Femur (tissue), 1 donor: ENCODE data around the gene PRG3.

Experiments used
- DNase-seq: peaks from one replicate; pipeline ENCODE4 v3.0.0-alpha.2; 2017

PRG3 gene, protein sequence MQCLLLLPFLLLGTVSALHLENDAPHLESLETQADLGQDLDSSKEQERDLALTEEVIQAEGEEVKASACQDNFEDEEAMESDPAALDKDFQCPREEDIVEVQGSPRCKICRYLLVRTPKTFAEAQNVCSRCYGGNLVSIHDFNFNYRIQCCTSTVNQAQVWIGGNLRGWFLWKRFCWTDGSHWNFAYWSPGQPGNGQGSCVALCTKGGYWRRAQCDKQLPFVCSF

DNA sequence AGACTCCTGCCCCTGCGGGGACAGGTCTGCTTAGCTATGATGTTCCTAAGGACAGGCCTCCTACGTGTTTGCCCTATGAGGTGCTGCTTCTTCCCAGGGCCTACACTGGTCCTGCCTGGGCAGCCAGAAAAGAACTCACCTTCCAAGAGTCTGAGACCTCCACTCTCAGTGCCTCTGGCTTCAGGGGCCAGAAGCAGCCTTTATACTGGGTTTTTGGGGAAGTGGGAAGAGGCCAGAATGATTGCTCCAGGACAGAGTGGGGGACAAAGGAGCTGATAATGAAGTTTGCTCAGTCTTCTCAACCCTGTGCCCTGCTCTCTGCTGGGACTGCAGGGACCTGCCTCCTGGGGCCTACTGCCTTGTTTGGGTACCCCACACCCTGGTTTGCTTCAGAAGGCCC lies at the start of gene PRG3:
Gene PRG3 (minus strand): TSS at position 176 of the 400 bp plus-strand sequence. CDS start 442 bp downstream, outside the sequence.
- no peak for DNase-seq

DNA sequence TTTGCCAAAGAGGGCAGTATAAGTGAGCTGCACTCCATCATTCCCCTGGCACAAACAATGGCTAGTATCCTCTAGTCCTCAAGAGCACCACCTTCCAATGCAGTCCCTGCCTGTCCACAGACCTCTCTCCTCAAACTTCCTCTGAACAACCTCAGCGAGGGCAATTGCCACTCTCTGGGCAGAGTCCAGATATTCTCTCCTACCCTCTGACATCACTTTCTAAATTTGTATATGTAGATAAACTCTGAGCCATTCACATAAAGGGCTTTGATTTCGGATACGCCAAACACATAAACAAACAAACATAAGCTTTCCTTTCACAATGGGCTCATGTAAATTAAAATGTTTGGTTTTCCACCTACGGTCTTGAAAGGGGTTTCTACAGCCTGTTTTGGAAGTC lies 49.0 kb upstream of the PRG3 start:
- DNase-seq = no peak

DNA sequence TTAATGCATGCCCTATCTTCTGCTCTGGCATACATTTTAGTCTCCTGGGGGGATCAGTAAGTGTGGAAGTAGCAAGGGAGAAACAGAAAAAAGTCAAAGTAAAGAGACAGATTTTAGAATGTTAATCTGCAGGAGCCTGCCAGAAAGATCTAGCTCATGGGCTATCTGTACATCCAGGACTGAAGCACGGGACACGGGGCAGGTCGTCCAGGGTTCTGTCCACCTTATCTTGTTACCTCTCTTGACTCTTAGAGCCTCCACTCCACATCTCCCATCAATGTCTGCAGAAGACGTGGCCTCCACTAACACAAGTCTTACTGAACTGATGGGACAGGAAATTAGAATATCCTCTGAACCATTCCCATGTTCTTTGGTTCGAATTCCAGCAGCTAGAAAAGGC lies 47.7 kb upstream of the PRG3 start:
- no peak for DNase-seq

DNA sequence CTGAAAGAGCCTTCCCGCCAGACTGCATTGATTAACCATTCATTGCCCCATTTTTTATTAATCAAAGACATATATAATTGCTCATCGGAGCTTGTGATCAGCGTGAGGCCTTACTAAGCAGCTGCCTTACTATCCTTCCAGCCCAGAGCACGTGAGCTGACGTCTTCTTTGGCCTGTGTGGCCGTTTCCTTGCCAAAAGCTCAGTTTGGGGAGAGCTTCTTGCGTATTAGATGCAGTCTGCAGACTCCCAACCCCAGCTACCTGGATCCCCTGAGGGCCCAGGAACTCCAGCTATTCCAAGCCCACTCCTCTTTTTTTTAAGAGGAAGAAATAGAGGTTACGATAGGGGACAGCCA lies 46.8 kb upstream of the PRG3 start:
- DNase-seq = peak; percentile 94

DNA sequence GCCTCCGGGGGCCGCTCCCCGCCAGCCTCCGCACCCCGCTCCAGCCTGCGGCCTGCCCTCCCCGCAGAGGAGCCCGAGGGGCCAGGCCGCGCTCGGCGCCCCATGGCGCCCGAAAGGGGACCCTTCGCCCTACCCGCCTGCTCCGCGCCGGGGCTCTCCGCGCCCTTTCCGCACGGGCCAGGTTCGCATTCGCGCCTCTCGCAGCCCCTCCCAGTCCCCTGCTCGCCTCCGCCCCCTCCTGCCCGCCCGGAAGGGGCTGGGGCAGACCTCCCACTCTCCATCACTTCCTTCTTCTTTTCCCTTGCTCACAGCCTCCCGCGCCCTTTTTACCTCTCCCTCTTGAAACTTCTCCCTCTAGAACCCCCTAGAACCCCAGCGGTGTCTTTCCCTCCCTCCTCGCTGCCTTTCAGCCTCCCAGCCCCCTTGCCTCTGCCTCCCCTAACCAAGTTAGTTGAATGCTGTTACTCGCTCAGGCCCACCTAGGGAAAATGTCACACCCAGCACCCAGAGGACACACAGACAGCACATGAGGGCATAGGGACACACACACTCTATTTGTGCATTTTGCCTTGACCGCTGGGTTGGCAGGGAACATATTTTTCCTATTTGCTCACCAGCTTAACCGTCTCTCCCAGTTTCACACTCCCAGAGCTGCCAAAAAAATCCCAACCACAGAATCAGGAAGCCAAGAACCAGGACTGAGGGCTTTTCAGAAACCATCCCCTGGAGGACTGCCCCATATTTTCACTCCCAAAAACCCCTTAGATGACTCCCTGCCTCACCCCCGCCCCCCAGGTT lies 46.2 kb upstream of the PRG3 start, which contains the start of gene SLC43A3:
Gene SLC43A3 (minus strand): TSS at position 193 of the 798 bp plus-strand sequence. CDS start 949 bp downstream, outside the sequence.
- DNase-seq = peak; percentile 91

DNA sequence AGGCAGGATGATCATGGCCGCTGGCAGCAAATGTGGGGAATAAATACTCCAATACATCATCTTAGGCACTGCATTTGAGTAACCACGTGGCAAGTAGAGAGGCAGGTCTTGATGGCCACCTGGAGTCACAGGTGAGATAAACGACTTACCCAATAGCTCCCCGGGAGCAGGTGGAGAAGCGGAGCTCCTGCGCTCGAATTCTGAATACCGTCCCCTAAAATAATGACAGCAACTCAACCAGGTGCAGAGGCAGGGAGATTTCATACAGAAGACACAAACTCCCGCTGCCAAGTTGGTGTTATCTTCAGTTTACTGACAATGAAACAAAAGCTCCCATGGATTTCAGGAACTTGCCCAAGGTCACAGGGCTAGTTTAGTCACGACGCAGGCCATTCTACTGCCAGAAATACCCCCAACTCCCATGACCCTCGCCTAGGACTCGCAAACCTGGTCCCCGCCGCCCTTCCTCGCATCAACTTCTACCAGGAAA lies 45.5 kb upstream of the PRG3 start:
- DNase-seq = no peak

DNA sequence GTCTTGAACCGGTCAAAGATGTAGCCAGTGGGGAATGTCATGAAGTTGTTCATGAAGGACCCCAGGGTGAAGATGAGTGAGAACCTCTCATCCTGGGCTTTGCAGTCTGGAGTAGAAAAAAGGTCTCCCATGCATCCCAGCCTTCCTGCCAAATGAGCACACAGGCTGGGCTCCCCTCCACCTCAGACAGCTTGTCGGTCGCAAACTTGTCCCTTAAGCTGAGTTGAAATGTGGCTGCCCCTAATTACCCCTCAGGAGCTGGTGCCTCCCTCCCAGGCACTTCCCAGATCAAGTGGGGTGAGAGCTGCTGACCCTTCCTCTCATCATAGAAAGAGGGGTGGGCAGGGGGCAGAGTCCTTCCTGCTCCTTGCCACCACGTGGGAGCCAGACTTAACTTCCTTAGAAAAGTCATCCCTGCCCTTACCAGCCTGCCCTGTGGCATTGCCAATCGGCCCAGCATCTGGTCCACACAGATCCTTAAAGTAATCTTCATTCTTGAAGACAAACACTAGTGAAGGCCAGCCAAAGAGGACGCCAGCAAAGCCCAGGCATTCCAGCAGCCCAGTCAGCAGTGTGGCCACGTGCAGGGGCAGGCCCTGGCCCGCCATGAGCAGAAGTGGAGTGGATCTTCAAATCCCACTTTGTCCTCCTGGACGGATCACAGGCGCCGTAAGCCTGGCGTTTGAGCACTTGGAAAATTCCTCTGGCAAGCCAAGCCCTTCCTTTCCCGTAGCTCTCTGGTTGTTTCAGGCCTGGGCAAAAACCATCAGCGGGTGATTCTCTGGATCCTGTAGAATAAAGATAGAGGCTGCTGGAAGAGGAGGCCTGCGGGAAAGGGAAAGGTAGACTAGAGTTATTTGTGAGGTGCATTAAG lies 44.9 kb upstream of the PRG3 start:
- peak; percentile 90 for DNase-seq

DNA sequence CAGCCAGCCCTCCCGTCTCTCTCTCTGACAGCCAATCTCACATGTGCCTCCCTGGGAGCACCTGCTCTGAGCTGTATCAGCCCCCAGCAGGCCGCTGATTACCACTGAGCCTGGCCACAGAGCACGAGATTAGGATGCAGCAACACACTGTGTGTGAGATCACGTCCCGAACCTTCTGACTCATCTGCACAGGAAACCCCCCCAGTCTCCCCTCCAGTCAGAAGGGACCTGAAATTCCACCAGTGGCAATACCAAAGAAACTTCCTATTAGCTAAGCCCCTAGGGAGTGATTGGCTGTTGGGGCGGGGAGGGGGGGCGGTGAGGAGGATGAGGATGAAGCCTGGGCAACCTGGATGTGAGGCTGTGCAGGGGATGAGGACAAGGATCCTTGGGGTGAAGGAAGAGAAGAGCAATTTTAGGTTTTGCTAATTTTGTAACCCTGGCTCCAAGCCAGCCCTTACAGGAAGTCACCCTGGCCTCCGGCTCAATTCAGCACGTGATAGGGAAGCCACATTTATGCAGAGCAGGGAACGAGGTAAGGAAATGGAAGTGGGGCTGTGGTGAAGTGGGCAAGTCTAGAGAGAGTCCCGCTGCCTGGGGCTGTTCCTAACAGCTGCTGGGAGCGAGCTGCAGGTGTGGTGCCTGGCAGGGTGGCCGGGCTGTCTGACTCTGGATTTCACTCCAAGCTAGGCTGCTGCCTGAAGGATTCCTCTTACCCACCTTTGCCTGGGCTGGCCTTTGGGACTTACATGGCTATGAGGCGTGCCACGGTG lies 44.0 kb upstream of the PRG3 start:
- DNase-seq = peak; percentile 78

DNA sequence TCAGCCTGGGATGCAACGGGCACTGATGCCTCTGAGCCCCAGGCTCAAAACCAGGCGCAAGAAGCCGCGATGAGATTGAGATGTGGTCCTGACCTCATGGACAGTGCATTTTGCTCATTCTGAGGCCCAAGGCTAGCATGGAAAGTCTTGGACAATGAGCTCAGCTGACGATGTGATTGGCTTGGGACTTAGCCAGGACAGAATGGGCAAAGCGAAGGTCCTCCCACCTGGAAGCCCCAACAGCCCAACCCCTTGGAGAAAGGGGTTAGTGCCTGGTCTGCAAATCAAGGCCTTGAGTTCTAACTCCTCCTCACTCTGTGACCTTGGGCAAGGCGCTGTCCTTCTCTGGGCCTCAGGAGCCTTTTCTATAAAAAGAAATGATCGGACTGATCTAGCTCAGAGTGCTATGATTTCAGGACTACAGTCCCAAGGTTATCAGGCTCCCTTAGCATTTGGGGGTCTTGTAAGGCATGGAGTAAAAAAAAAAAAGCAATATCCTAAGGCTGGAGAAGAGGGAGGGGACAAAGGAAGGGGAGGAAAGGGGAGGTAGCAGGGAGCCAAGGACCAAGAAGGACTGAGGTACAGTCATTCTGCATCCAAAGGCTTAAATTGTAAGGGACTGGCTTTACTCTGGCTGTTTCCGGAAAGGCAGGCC lies 43.3 kb upstream of the PRG3 start:
- no peak for DNase-seq

DNA sequence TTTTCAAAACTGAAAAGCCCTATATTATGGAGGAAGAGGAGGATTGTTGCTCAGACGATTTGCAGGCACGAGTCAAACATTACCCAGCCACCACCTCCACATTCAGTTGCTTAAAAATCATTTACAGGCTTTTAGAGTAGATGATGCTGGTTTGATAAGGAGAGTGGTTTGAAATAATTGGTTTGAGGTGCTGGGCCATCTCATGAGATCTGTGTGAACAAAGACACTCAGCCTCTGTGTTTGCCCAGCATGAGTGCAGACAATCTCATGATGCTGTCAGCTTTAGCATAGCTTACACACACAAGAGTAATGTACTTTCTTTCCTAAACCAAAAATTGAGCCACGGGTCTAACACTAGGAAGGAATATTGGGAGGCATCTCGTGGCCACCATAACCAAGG lies 41.7 kb upstream of the PRG3 start:
- DNase-seq = no peak

DNA sequence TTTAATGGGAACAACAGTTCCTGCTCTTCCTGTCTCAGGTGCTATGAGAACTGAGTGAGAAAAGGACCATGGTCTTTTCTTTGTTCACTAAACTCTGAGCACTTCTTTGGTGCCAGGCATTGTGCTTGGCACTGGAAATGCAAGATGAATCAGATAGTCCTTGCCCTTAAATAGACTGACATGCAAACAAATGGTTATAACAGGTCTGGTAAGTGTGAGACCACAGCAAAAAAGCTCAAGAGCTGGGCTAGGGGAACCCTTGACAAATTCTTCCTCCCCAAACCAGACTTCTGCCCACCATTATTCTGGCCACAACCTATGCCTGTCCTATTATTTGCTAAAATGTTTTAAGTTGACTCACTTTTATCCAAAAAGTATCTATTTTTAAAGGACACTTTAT lies 40.9 kb upstream of the PRG3 start:
- DNase-seq = no peak

DNA sequence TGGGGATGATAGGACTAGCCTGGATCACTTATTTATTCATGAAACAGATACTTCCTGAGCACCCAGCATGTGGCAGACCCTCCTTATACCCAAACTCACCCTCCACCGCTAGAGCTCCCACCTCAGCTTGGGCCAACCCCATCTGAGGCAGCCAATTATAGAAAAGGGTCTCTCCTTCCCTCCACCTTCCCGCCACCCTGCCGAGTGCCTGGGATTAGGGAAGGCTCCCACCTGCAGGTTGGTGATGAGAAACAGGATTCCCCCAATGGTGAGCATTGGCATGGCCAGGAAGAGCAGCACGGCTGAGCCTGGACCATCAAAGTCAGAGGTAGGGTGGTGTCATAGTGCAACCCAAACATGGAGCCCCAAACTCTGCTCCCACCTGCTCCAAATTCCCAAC lies 40.1 kb upstream of the PRG3 start:
- DNase-seq = no peak

DNA sequence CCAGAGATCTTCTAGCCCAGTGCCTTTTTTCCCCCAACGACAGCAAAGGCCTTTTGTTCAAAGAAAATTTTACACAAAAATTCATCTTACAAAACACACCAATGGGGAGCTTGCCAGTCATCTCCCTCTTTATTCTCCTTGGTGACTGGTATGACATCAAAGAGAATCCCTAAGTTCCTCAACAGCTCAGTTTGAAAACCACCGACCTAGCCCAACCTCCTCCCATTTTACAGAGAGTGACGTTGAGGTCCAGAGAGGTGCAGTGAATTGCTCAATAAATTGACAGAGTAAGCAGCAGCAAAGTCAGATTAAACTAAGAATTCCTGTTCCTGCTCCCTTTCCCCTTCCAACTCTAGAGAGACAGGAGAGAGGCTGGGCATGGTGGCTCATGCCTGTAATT lies 38.2 kb upstream of the PRG3 start:
- DNase-seq = no peak

DNA sequence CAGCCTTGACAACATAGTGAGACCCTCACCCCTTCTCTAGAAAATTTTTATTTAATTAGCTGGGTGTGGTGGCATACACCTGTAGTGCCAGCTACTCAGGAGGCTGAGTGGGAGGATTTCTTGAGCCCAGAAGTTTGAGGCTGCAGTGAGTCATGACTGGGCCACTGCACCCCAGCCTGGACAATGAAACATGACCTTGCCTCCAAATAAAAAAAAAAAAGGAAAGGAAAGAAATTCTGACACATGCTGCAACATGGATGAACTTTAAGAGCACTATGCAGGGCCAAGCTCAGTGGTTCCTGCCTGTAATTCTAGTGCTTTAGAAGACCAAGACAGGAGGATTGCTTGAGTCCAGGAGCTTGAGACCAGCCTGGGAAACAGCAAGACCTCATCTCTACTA lies 37.2 kb upstream of the PRG3 start:
- DNase-seq = no peak

DNA sequence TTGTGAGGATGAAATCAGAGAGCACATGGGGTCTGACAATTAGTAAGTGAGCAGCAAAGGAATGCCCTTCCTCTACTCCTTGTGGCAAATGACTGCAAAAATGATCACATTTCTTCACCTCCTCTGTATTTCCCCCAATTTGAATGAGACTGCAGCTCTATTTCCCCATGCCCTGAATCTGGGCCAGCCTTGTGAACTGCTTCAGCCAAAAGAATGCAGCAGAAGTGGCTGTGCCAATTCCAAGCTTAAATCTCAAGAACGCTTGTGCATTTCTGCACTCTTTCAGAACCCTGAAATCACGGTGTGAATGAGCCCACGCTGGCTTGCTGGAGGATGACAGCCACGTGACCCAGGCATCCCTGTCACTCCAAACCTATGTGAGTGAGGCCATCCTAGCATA lies 36.1 kb upstream of the PRG3 start:
- DNase-seq = no peak

DNA sequence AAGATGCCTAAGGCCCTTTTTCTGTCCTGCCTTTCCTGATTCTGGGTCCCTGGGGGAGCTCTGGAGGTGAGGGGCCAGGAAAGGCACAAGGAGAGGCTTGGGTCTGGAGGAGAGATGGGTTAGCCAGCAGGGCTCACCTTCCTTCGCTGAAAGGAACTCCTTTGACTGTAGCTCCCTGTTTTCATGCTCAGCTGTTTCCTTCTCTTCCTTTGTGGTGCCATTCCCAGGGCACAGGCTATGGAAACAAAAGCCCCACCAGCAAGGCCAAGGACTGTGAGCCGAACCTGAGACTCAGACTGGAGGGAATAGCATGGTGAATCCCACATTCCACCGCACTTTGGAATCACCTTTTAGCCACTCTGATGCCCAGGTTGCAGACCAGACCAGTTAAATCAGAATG lies 35.5 kb upstream of the PRG3 start:
- no peak for DNase-seq

DNA sequence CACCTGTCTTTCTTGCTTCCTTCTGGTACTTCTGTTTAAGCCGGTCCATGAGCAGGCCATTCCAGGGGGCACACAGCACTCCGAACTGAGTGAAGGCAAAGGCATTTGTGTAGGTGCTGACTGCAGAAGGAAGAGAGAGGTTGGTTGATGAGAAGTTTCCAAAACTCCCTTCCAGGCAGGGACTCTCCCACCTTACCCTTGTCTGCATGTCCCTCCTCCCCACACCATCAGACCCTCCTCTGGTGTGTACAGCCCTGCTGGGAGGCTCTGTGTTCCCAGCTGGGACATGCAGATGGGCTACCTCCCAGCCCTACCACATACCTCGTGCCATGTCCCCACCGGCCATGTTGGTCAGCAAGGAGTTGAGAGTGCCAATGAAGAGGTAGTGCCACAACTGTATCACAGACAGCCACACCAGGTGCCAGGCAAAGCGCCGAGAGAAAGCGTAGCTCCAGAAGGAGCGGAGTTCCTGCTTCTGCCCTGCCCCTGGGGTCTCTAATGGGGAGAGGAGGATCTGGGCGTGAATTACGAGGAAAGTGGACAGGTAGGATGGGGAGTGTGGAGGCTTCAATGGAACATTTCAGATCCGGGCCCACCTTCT lies 33.8 kb upstream of the PRG3 start:
- no peak for DNase-seq

DNA sequence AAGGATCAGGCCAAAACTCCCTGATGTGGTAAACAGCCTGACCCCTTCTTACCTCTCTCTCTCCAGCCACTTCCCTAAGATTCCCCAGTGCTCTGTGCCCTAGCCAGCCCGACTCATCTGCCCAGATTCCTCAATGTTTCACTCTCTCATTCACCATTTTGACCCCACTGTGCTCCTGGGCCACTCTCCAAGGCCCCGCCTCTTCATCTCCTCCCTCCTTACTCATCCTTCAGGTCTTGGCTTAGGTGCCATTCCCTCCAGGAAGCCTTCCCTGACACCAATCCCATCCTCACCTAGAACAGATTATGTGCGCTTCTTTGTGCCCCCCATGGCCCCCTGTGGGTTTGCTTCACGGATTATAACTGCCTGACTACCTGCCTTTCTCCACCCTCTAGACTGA lies 32.7 kb upstream of the PRG3 start:
- DNase-seq = no peak

DNA sequence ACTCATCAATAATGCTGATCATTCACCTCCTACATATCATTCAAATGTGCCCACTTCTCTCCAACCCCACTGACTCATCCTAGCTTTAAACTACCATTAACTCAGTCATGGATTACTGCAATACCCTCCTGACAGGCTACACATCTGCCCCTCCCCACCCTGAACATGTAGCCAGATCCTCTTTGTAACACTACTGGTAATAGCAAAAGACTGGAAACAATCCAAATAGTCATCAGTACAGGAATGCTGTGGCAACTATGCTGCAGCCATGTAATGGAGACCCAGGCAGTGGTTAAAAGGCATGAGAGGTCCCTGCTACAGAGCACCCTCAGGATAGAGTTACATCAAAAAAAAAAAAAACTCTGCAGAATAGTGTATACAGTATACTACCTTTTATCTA lies 29.3 kb upstream of the PRG3 start:
- DNase-seq = no peak

DNA sequence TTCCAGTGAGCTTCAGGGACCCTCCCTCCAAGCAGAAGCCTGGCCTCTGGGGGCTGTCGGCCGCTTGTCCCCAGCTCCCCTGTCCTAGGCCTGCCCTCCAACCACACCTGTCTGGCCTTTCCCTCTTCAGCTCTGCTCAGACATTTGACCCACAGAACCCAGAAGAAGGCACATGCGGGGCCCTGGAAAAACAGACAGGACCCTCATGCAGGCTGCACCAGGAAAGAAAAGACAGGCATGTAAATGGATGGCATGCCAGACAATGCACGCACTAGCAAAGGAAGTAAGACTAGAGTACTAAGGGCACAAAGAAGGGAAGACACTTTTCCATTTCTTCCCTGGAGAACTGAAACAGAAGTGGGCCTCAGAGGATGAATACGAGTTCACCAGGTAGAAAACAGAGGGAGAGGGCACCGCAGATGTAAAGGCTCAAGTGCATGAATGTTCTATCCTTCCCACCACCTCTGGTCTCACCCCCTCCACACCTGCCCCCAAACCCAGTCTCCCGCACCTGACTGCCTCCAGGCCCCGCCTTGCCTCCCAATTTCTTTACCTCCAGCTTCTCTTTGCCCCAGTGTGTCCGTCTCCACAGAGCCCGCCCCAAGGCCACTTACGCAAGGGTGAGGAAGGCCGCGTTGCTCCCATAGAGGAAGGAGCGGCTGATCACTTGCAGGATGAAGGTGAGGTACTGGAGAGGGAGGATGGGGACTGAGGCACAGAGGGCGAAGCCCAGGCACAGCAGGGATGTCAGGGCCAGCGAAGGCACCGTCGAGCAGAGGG lies 28.6 kb upstream of the PRG3 start:
- DNase-seq = no peak

DNA sequence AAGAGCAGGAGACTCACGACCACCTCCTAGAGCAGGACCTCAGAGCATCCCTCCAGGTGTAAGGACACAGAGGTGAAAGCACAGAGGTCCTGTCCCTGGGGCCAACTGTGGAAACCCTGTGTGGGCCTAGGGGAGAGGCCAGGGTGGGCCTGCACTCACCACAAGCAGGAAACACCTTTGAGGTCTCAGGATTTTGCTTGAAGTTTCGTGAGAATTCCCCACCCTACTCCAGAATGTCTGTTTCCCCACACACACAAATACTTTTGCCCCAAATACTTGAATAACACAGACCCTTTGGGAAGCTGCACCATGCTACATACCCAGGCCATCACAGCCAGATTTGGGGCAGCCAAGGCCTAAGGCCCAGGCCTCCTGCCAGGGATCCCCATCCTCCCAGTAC lies 27.8 kb upstream of the PRG3 start:
- no peak for DNase-seq
